SIG-M5 (cell line): ENCODE measurements around the gene MESD.

Experiments
- DNase-seq: peaks from one replicate; lab custom pipeline; 2025; lab: John Stamatoyannopoulos, UW

Gene MESD

GRCh38 chr15:80936288-80937078 is 53.1 kb downstream of the MESD start:
- no peak for DNase-seq

DNA sequence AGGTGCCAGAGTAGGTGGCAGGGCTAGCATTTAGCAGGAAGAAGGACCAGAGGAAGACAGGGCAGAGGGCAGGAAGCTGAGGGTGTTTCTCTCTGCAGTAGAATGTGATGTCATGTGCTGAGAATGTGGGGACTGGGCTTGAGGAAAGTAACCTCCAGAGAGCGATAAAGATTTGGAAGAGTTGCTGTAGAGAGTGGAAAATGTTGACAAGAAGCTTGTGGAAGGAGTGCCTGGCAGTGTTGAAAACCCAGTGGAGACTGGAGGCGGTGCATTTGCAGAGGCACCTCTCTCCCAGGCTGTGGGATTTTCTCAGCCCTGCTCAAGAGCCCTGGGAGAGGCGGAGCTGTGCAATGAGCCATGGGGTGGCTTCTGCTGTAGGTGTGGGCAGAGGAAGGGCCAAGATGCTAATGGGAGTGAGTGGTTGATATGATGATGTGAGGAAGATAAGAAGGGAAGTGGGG is 54.8 kb downstream of the MESD start:
- DNase-seq, result no peak

DNA sequence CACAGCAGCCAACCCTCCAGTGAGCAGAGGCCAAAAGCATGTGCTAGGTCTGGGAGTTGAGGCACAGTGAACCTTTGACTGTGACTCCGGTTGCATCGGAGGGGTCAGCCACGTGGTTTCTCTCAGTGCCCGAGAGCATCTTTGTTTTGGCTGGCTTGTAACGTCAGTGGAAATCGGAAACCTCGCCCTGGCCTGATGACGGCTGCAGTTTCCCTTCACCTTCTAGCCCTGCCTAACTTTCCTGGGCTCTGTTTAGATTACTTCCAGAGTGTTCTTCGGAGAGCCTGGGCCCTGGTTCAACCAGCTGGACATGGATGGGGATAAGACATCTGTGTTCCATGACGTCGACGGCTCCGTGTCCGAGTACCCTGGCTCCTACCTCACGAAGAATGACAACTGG is 56.6 kb downstream of the MESD start:
- DNase-seq, result no peak

- DNase-seq, result no peak
Measured at GRCh38 chr15:80932513-80932815, 57.2 kb downstream of the MESD start.

GRCh38 chr15:80931721-80932512 is 57.7 kb downstream of the MESD start:
- DNase-seq, result no peak

DNA sequence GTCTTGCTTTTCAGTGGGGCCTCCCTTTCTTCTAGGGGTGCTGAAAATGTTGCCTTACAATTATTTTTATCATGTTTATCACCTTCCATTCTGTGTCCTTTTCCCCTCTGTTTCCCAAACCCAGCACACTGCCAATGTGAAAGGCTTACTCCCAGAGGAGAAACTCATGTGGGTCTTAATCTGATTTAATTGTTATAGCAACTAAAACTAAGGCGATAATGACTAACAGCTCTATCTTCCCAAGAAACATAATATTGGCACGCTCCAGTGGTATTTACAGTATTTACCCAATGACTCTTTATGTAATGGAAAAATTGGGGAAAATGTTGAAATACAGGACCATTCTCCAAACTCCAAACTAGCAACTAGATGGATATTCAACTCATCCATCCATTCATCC is 58.4 kb downstream of the MESD start:
- DNase-seq, result no peak

GRCh38 chr15:80929689-80930088 is 59.9 kb downstream of the MESD start:
- DNase-seq, result no peak

DNA sequence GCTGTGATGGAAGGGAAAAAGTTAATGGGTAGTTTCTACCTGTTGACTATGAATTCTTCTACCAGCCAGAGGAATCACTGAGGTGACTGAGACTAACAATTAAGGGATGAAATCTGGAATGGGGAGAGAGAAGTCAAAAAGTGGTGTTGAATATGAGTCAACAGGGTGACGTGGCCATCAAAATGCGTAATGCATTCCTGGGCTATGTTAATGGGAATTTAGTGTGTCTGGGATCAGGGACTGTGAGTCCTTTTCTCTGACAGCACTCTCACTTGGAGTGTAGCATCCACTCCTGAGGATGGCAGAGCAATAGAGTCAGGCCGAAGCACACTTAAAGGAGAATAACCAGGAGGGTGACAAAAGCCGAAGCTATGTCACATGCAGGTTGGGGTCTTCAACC is 60.4 kb downstream of the MESD start:
- no peak for DNase-seq

- no peak for DNase-seq
Measured at GRCh38 chr15:80926126-80926525, 63.5 kb downstream of the MESD start.

DNA sequence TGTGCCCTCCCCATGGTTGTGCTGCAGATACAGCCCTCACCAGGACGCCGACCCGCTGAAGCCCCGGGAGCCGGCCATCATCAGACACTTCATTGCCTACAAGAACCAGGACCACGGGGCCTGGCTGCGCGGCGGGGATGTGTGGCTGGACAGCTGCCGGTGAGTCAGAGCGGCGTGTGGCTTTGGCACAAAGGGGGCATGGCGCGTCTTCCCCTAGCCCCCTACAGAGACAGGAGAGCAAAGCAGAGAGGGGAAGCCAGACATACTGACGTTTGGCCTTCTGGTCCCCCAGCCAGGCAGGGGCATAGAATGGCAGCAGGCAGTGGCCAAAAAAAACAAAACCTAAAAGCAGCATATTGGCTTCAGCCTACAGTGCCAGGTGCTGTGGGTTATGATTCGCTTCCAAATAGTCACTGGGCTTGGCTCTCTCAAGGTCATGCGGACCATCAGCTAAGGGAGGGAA is 64.0 kb downstream of the MESD start:
- no peak for DNase-seq

GRCh38 chr15:80924278-80924677 is 65.3 kb downstream of the MESD start:
- DNase-seq, result no peak

DNA sequence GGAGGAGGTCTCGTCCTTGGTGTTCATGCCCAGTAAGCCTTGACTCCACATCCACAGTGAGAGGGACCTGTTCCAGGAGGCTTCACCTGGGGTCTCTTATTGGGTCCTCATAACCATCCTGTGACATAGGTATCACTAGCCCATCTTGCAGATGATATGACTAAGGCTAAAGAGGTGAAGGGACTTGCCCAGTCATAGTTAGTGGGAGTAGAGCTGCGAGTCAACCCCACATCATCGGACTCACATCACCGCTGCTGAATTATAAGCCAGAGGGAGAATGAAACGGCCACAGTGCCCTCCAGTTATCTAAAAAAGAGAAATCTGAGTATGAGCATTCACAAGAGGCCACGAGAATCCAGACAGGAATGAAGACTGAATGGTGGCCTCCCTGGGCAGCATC is 66.0 kb downstream of the MESD start:
- no peak for DNase-seq

DNA sequence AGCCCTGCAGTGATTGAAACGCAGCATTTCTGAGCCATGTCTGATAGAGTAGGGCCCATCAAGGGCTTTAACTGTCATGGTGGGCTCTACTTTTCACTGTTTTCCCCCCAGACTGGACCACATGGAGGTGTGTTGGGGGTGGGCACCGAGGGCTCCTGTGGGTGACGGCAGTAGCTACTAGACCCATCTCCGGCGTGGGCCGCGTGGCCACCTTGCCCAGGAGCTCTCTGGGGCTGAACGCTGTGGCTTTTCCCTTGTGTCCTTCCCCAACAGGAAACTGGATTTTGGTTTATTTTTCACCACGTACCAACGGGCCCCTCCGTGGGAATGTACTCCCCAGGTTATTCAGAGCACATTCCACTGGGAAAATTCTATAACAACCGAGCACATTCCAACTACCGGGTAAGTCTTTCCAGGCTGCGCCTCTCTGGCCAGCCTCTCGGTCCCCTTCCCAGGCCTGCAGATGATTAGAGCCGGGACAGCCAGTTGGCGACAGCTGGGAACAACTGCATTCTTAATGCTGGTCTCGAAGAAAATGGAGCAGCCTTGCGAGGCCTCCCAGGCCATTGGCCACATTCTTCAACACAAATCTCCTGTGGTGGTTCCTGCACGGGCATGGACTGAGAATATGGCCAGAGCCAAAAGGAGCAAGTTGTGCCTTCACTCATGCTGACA is 67.7 kb downstream of the MESD start:
- DNase-seq, result no peak

DNA sequence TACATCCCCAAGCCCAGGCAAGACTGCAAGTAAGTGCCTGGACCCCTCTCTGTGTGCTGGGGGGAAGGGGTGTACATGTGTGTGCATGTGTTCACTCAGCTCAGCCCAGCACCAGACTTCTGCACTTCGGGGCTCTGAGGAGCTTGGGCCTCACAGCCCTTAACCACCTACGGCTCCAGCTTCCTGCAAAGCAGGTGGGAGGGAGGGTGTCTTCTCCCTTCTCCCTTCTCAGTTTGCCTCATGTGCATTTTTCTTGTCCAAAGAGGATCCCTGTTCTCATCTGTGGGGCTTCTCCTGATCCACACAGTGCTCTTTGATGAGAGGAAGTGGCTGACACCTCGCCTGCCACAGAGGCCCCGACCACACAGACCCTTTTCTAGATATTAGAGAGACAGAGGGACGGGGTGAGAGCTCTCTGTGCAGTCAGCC is 69.3 kb downstream of the MESD start:
- DNase-seq, result no peak

GRCh38 chr15:80918196-80918783 is 71.3 kb downstream of the MESD start:
- DNase-seq, result no peak

GRCh38 chr15:80916056-80916455 is 73.6 kb downstream of the MESD start:
- no peak for DNase-seq

GRCh38 chr15:80915472-80915871 is 74.1 kb downstream of the MESD start:
- no peak for DNase-seq

DNA sequence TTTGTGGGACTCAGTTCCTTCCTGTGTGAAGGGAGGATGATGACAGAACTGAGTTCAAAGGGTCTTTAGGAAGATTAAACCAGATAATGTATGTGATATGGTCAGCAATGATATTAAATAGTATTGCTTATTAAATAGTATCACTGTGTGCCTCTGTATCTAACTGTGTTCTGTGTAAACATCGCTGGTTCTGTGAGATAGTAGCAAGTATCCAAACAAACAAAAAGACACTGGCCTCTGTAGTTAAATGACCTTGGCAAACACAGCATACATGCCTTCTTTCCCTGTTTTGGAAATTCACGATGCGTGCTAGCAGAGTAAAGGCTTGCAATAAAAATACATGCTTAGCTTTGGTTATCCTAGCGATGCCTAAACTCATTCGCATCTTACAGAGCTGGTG is 76.1 kb downstream of the MESD start:
- no peak for DNase-seq

- no peak for DNase-seq
Measured at GRCh38 chr15:80912673-80913072, 76.9 kb downstream of the MESD start.

- DNase-seq, result no peak
Measured at GRCh38 chr15:80911821-80912220, 77.8 kb downstream of the MESD start.

- no peak for DNase-seq
Measured at GRCh38 chr15:80906159-80906766, 83.4 kb downstream of the MESD start.

GRCh38 chr15:80904998-80905397 is 84.6 kb downstream of the MESD start:
- DNase-seq, result no peak
